HCT116 (cell line): ENCODE results near the gene PDE7B. TPM values are rescaled to one million over a fixed set of nuclear protein-coding genes. Genes with fewer than 3 reads are reported as not detected.

Source experiments
- ATAC-seq: fragments of 200-7000 bp; cut with Tn5 transposase; 2 replicates; pipeline ENCODE4 v1.9.1; 2020; ENCODE audit warnings: mild to moderate bottlenecking, moderate library complexity
- BruUV-seq: library from RNA; stranded (reverse); fragments of 400-500 nt; replicated peaks from 2 replicates; lab custom pipeline; 2021; lab: Mats Ljungman, UMichigan
- CTCF ChIA-PET: fragments of 300-600 bp; sonication (Branson Sonifier 250); formaldehyde crosslinking; loops from one replicate; lab custom pipeline; 2021; ENCODE audit warnings: antibody characterized with exemption; lab: Charles Lee
- POLR2A ChIA-PET: fragments of 300-600, 350-600 bp; sonication (Branson Sonifier 250); formaldehyde crosslinking; loops from one replicate; lab custom pipeline; 2021; ENCODE audit warnings: antibody characterized with exemption; lab: Charles Lee
- RAD21 ChIA-PET, 2 experiments: fragments of 300-600 bp; sonication (Branson Sonifier 250); formaldehyde crosslinking; loops; one replicate each; lab custom pipeline; 2023; ENCODE audit warnings: low total read pairs in 2 of 2; ENCODE audit not compliant: uncharacterized antibody in 2 of 2, unreplicated experiment in 2 of 2, low non-redundant PET in 1 of 2; lab: Charles Lee
- DNase-seq: peaks from one replicate; pipeline ENCODE4 v3.0.0-alpha.2; 2010; ENCODE audit warnings: low read depth, low spot score
- H2AFZ ChIP-seq: fragments of 200-600 bp; shearing (Covaris generic), sonication (generic); 2 replicates; pipeline ENCODE4 v1.6.1; 2017; ENCODE audit warnings: low read depth, mixed run types, mixed read lengths, antibody characterized with exemption, low read length; ENCODE audit not compliant: poor library complexity, severe bottlenecking
- H3K27ac ChIP-seq: 2 replicates; pipeline ENCODE4 v1.5.1; 2012; ENCODE audit warnings: low read depth, low read length
- H3K27me3 ChIP-seq: fragments of 200-600 bp; sonication (generic); 2 replicates; pipeline ENCODE4 v1.6.1; 2016; ENCODE audit warnings: mixed run types, low read length, mixed read lengths; ENCODE audit not compliant: insufficient read depth
- H3K36me3 ChIP-seq, 2 experiments: fragments of 200-500 bp in 1 of 2; fragments of 200-600 bp in 1 of 2; sonication (Bioruptor generic) in 1 of 2; sonication (generic) in 1 of 2; 2 replicates each; pipeline versions ENCODE4 v1.5.1 to v1.6.1; 2014 to 2016; ENCODE audit warnings: low read length in 2 of 2, inconsistent platforms in 1 of 2, mixed read lengths in 1 of 2, mixed run types in 1 of 2; ENCODE audit not compliant: insufficient read depth in 2 of 2, control insufficient read depth in 1 of 2
- H3K4me1 ChIP-seq, 2 experiments: fragments of 200-600 bp in 1 of 2; sonication (generic) in 1 of 2; 2 replicates each; pipeline versions ENCODE4 v1.5.1 to v1.6.1; 2012 to 2017; ENCODE audit warnings: low read length in 2 of 2, inconsistent platforms in 1 of 2, mild to moderate bottlenecking in 1 of 2, mixed read lengths in 1 of 2, mixed run types in 1 of 2, moderate library complexity in 1 of 2; ENCODE audit not compliant: insufficient read depth in 2 of 2, control insufficient read depth in 1 of 2
- H3K4me2 ChIP-seq: fragments of 200-600 bp; sonication (generic); 2 replicates; pipeline ENCODE4 v1.6.1; 2017; ENCODE audit warnings: mixed run types, low read length, mixed read lengths
- H3K4me3 ChIP-seq, 2 experiments: fragments of 200-600 bp in 1 of 2; sonication (generic) in 1 of 2; replicated peaks in 1 of 2; 2 replicates each; pipeline ENCODE4 v1.5.1; 2011 to 2016; ENCODE audit warnings: low read length in 2 of 2, control low read depth in 1 of 2, low read depth in 1 of 2, mild to moderate bottlenecking in 1 of 2, mixed read lengths in 1 of 2, mixed run types in 1 of 2
- H3K79me2 ChIP-seq: fragments of 200-600 bp; sonication (generic); 2 replicates; pipeline ENCODE4 v1.6.1; 2017; ENCODE audit warnings: mild to moderate bottlenecking, mixed run types, low read length, moderate library complexity, mixed read lengths; ENCODE audit not compliant: insufficient read depth
- H3K9ac ChIP-seq: fragments of 200-600 bp; sonication (generic); 2 replicates; pipeline ENCODE4 v1.6.1; 2016; ENCODE audit warnings: low read length, mixed read lengths
- H3K9me2 ChIP-seq: fragments of 200-600 bp; sonication (generic), shearing (Covaris generic); 2 replicates; pipeline ENCODE4 v1.6.1; 2017; ENCODE audit warnings: mixed run types, mild to moderate bottlenecking, moderate library complexity; ENCODE audit not compliant: insufficient read depth
- H3K9me3 ChIP-seq, 2 experiments: fragments of 200-500 bp in 1 of 2; fragments of 200-600 bp in 1 of 2; sonication (Bioruptor generic) in 1 of 2; sonication (generic) in 1 of 2; 2 replicates each; pipeline ENCODE4 v1.6.1; 2014 to 2017; ENCODE audit warnings: low read length in 2 of 2, mixed read lengths in 2 of 2, inconsistent platforms in 1 of 2, low read depth in 1 of 2, mild to moderate bottlenecking in 1 of 2, mixed run types in 1 of 2, moderate library complexity in 1 of 2; ENCODE audit not compliant: control insufficient read depth in 1 of 2, insufficient read depth in 1 of 2
- H4K20me1 ChIP-seq: fragments of 200-600 bp; sonication (generic), shearing (Covaris generic); 2 replicates; pipeline ENCODE4 v1.6.1; 2017; ENCODE audit warnings: mixed run types, mild to moderate bottlenecking, moderate library complexity; ENCODE audit not compliant: insufficient read depth
- ATF3 ChIP-seq: IDR thresholded peaks from 2 replicates; pipeline ENCODE4 v1.6.1; 2012
- CBX3 ChIP-seq: IDR thresholded peaks from 2 replicates; pipeline ENCODE4 v1.6.1; 2012; ENCODE audit warnings: low read depth
- ELF1 ChIP-seq: IDR thresholded peaks from 2 replicates; pipeline ENCODE4 v1.6.1; 2012; ENCODE audit warnings: low read depth, borderline replicate concordance
- EZH2phosphoT487 ChIP-seq: fragments of 200-600 bp; IDR thresholded peaks from 2 replicates; pipeline ENCODE4 v1.6.1; 2018; ENCODE audit warnings: antibody characterized with exemption, borderline replicate concordance
- RAD21 ChIP-seq: IDR thresholded peaks from 2 replicates; pipeline ENCODE4 v1.6.1; 2012; ENCODE audit warnings: low read depth, mild to moderate bottlenecking
- SP1 ChIP-seq: IDR thresholded peaks from 2 replicates; pipeline ENCODE4 v1.6.1; 2012; ENCODE audit warnings: low read depth
- SRF ChIP-seq: IDR thresholded peaks from 2 replicates; pipeline ENCODE4 v1.6.1; 2012; ENCODE audit warnings: low read depth
- TCF7L2 ChIP-seq: IDR thresholded peaks from 2 replicates; pipeline ENCODE4 v1.7.0; 2011; ENCODE audit warnings: borderline replicate concordance, inconsistent platforms; ENCODE audit not compliant: insufficient read depth, insufficient read length; ENCODE audit errors: extremely low read depth
- intact Hi-C: fragments of 100-400 bp; cut with micrococcal nuclease; formaldehyde crosslinking; loops from 2 replicates; pipeline ENCODE4 v1.10.0; 2022
- total RNA-seq: library from RNA; stranded (reverse); gene quantifications from one replicate; pipeline ENCODE4 v1.2.1, GENCODE V29; 2021; ENCODE audit not compliant: unreplicated experiment
- TF ChIP-seq, protein P1 (sequence below), 3 experiments: fragments of 200-600 bp in 1 of 3; sonication (generic) in 1 of 3; IDR thresholded peaks in 2 of 3; conservative IDR thresholded peaks in 1 of 3; 2 replicates each; pipeline ENCODE4 v1.5.1; 2012 to 2017; ENCODE audit warnings: low read depth in 2 of 3, low read length in 2 of 3, antibody characterized with exemption in 1 of 3, borderline replicate concordance in 1 of 3, control low read depth in 1 of 3, mild to moderate bottlenecking in 1 of 3, mixed read lengths in 1 of 3, mixed run types in 1 of 3, moderate library complexity in 1 of 3; ENCODE audit not compliant: insufficient read depth in 1 of 3

Gene PDE7B
- total RNA-seq, 1 experiment from 2014 or later = 0.61 TPM

- intact Hi-C loops = no loop called here
- H3K4me1 ChIP-seq = no peaks in the 10 kb centered on the region
- H3K9ac ChIP-seq = no peak overlapping the region
- no peaks in the 10 kb centered on the region for H3K9me2 ChIP-seq
- no peak overlapping the region for H3K27ac ChIP-seq
- RAD21 ChIA-PET = no interaction called here
- no peaks in the 10 kb centered on the region for H3K79me2 ChIP-seq
- BruUV-seq = no TSS peak
- TF ChIP-seq CBX3 (no peak), SRF (no peak)
- H3K36me3 ChIP-seq = no peaks in the 10 kb centered on the region
- H3K4me2 ChIP-seq = no peak overlapping the region
- H4K20me1 ChIP-seq = no peaks in the 10 kb centered on the region
- POLR2A ChIA-PET = no interaction called here
- H3K27me3 ChIP-seq = no peaks in the 10 kb centered on the region
- no peak overlapping the region for H3K4me3 ChIP-seq
- no peaks in the 10 kb centered on the region for H3K9me3 ChIP-seq
- DNase-seq = no peak
- no peak for ATAC-seq
- H2AFZ ChIP-seq = no peak overlapping the region
- CTCF ChIA-PET = no interaction called here
Observed at GRCh38 chr6:136090929-136091328, 239.4 kb downstream of the PDE7B start.

- DNase-seq (no peak), ATAC-seq (no peak)
- no peaks in the 10 kb centered on the region for H3K4me1 ChIP-seq
- RAD21 ChIA-PET = no interaction called here
- no peaks in the 10 kb centered on the region for H3K79me2 ChIP-seq
- CTCF ChIA-PET = no interaction called here
- H3K27ac ChIP-seq = no peak overlapping the region
- H3K36me3 ChIP-seq = no peaks in the 10 kb centered on the region
- no peaks in the 10 kb centered on the region for H3K9me2 ChIP-seq
- no peak for TF ChIP-seq SRF
- TF ChIP-seq, all 23 proteins: peak for 0
- Histone ChIP-seq H3K9me3 (no peaks in the 10 kb centered on the region), H3K4me2 (no peak overlapping the region), H4K20me1 (no peaks in the 10 kb centered on the region), H3K27me3 (no peaks in the 10 kb centered on the region), H3K4me3 (no peak overlapping the region), H2AFZ (no peak overlapping the region), H3K9ac (no peak overlapping the region)
- POLR2A ChIA-PET = no interaction called here
- no TSS peak for BruUV-seq
- intact Hi-C loops = no loop called here
Observed at GRCh38 chr6:136092897-136093296, 241.4 kb downstream of the PDE7B start.

DNA sequence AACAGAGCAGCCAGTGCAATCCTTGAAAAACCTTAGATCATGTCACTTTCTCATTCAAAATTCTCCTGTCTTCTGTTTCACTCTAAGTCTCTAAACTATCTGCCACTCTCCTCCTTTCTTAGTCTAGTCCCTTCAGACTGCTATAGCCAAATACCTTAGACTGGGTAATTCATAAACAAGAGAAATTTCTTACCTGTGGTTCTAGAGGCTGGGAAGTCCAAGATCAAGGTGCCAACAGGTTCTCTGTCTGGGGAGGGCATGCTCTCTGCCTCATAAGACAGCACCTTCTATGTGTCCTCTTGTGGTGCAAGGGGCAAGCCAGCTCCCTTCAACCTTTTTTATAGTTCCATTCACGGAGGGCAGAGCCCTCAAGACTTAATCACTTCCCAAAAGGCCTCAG, 242.3 kb downstream of the PDE7B start:
- no peaks in the 10 kb centered on the region for H3K9me2 ChIP-seq
- no TSS peak for BruUV-seq
- H3K27ac ChIP-seq = no peak overlapping the region
- H3K4me3 ChIP-seq = no peak overlapping the region
- ChIA-PET CTCF (no interaction called here), RAD21 (no interaction called here), POLR2A (no interaction called here)
- no peaks in the 10 kb centered on the region for H3K4me1 ChIP-seq
- H3K9me3 ChIP-seq = no peaks in the 10 kb centered on the region
- no peak overlapping the region for H2AFZ ChIP-seq
- ATAC-seq = no peak
- intact Hi-C loops = no loop called here
- no peaks in the 10 kb centered on the region for H3K36me3 ChIP-seq
- no peaks in the 10 kb centered on the region for H3K79me2 ChIP-seq
- no peaks in the 10 kb centered on the region for H3K27me3 ChIP-seq
- H4K20me1 ChIP-seq = no peaks in the 10 kb centered on the region
- H3K4me2 ChIP-seq = no peak overlapping the region
- no peak for DNase-seq
- no peak overlapping the region for H3K9ac ChIP-seq
- TF ChIP-seq TCF7L2 = no peak
- TF ChIP-seq EZH2phosphoT487 = no peak
- no peak for TF ChIP-seq ATF3
- no peak for TF ChIP-seq RAD21
- no peak for TF ChIP-seq ELF1
- TF ChIP-seq, protein P1, sequence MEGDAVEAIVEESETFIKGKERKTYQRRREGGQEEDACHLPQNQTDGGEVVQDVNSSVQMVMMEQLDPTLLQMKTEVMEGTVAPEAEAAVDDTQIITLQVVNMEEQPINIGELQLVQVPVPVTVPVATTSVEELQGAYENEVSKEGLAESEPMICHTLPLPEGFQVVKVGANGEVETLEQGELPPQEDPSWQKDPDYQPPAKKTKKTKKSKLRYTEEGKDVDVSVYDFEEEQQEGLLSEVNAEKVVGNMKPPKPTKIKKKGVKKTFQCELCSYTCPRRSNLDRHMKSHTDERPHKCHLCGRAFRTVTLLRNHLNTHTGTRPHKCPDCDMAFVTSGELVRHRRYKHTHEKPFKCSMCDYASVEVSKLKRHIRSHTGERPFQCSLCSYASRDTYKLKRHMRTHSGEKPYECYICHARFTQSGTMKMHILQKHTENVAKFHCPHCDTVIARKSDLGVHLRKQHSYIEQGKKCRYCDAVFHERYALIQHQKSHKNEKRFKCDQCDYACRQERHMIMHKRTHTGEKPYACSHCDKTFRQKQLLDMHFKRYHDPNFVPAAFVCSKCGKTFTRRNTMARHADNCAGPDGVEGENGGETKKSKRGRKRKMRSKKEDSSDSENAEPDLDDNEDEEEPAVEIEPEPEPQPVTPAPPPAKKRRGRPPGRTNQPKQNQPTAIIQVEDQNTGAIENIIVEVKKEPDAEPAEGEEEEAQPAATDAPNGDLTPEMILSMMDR (IDR thresholded peaks at IDR 0.05 in 2 of 3, conservative IDR thresholded peaks at IDR 0.05 in 1 of 3; ENCODE audit: borderline replicate concordance in 1 of 3, insufficient read depth in 1 of 3, low read depth in 2 of 3, low read length in 2 of 3) = no peak
- TF ChIP-seq SP1 = no peak
